GM23338 (cell line): ENCODE results near the gene ZNF474. TPM values are rescaled to one million over a fixed set of nuclear protein-coding genes. Genes with fewer than 3 reads are reported as not detected.

ENCODE experiments used
- ATAC-seq: fragments of 200-7000 bp; cut with Tn5 transposase; 3 replicates; pipeline ENCODE4 v1.9.1; 2020
- DNase-seq: peaks from one replicate; pipeline ENCODE4 v3.0.0-alpha.2; 2015; ENCODE audit warnings: low spot score
- H2AFZ ChIP-seq: fragments of 200-600 bp; sonication (generic); 2 replicates; pipeline ENCODE4 v1.8.0; 2016; ENCODE audit warnings: antibody characterized with exemption, mild to moderate bottlenecking, moderate library complexity
- H3F3A ChIP-seq: fragments of 200-600 bp; sonication (generic); replicated peaks from 2 replicates; pipeline ENCODE4 v1.8.0; 2017; ENCODE audit warnings: antibody characterized with exemption, mixed run types, low read depth
- H3K27ac ChIP-seq: fragments of 200-600 bp; sonication (generic); 2 replicates; pipeline ENCODE4 v1.6.1; 2016; ENCODE audit warnings: low read depth
- H3K27me3 ChIP-seq: fragments of 200-600 bp; sonication (generic); 2 replicates; pipeline ENCODE4 v1.8.0; 2016; ENCODE audit warnings: mild to moderate bottlenecking, mixed run types, moderate library complexity; ENCODE audit not compliant: insufficient read depth
- H3K36me3 ChIP-seq: fragments of 200-600 bp; sonication (generic); 2 replicates; pipeline ENCODE4 v1.8.0; 2016; ENCODE audit warnings: mild to moderate bottlenecking; ENCODE audit not compliant: insufficient read depth
- H3K4me1 ChIP-seq: fragments of 200-600 bp; sonication (generic); 2 replicates; pipeline ENCODE4 v1.8.0; 2016; ENCODE audit warnings: mild to moderate bottlenecking, moderate library complexity; ENCODE audit not compliant: insufficient read depth
- H3K4me2 ChIP-seq: fragments of 200-600 bp; sonication (generic); 2 replicates; pipeline ENCODE4 v1.7.1; 2017; ENCODE audit warnings: mixed run types
- H3K4me3 ChIP-seq: fragments of 200-600 bp; sonication (generic); 2 replicates; pipeline ENCODE4 v1.6.1; 2016; ENCODE audit warnings: mixed run types
- H3K79me2 ChIP-seq: fragments of 200-600 bp; sonication (generic); replicated peaks from 2 replicates; pipeline ENCODE4 v1.8.0; 2017; ENCODE audit warnings: mild to moderate bottlenecking; ENCODE audit not compliant: insufficient read depth
- H3K9me2 ChIP-seq: fragments of 200-600 bp; sonication (generic); 2 replicates; pipeline ENCODE4 v1.8.0; 2017; ENCODE audit not compliant: insufficient read depth
- H4K20me1 ChIP-seq: fragments of 200-600 bp; sonication (generic); replicated peaks from 2 replicates; pipeline ENCODE4 v1.8.0; 2017; ENCODE audit warnings: mild to moderate bottlenecking; ENCODE audit not compliant: insufficient read depth
- H3K27ac Mint-ChIP-seq: 2 replicates; pipeline ENCODE4 v1.8.0; 2020; ENCODE audit warnings: inconsistent platforms, mild to moderate bottlenecking, moderate library complexity, mixed read lengths
- H3K27me3 Mint-ChIP-seq: 3 replicates; pipeline ENCODE4 v1.8.0; 2022; ENCODE audit warnings: low read depth, mild to moderate bottlenecking, moderate library complexity, mixed read lengths, inconsistent platforms; ENCODE audit not compliant: insufficient read depth, poor library complexity
- H3K36me3 Mint-ChIP-seq: 3 replicates; pipeline ENCODE4 v1.8.0; 2021; ENCODE audit warnings: low read depth, mild to moderate bottlenecking, inconsistent platforms, moderate library complexity, mixed read lengths
- H3K4me1 Mint-ChIP-seq: 3 replicates; pipeline ENCODE4 v1.8.0; 2020; ENCODE audit warnings: mild to moderate bottlenecking, inconsistent platforms, mixed read lengths
- H3K4me3 Mint-ChIP-seq: 3 replicates; pipeline ENCODE4 v1.8.0; 2021; ENCODE audit warnings: moderate library complexity, mild to moderate bottlenecking, inconsistent platforms, mixed read lengths
- H3K9me3 Mint-ChIP-seq: 3 replicates; pipeline ENCODE4 v1.8.0; 2020; ENCODE audit warnings: moderate library complexity, mild to moderate bottlenecking, inconsistent platforms, mixed read lengths
- CREB1 ChIP-seq: fragments of 250-450 bp; sonication (Bioruptor Pico); IDR thresholded peaks from 2 replicates; pipeline ENCODE4 v1.5.0; 2020; ENCODE audit warnings: low read depth, mild to moderate bottlenecking, moderate library complexity
- CTCF ChIP-seq, 2 experiments: fragments of 200-600 bp in 1 of 2; sonication (generic) in 1 of 2; conservative IDR thresholded peaks; 2 replicates each; pipeline versions ENCODE4 v1.5.1 to v1.6.1; 2016 to 2017; ENCODE audit warnings: antibody characterized with exemption in 2 of 2, low read depth in 2 of 2, mild to moderate bottlenecking in 2 of 2, moderate library complexity in 1 of 2
- EZH2 ChIP-seq: fragments of 200-600 bp; sonication (generic); IDR thresholded peaks from one replicate; pipeline ENCODE4 v1.8.0; 2017; ENCODE audit warnings: antibody characterized with exemption, mild to moderate bottlenecking, low read depth; ENCODE audit not compliant: unreplicated experiment
- JUNB ChIP-seq: IDR thresholded peaks from one replicate; pipeline ENCODE4 v1.6.1; 2016; ENCODE audit warnings: antibody characterized with exemption; ENCODE audit not compliant: unreplicated experiment
- NANOG ChIP-seq: IDR thresholded peaks from 2 replicates; pipeline ENCODE4 v1.6.1; 2016; ENCODE audit warnings: antibody characterized with exemption, borderline replicate concordance
- POLR2AphosphoS5 ChIP-seq: IDR thresholded peaks from 2 replicates; pipeline ENCODE4 v1.6.1; 2016; ENCODE audit warnings: antibody characterized with exemption, low read depth
- STAT1 ChIP-seq: IDR thresholded peaks from one replicate; pipeline ENCODE4 v1.6.1; 2016; ENCODE audit warnings: antibody characterized with exemption; ENCODE audit not compliant: unreplicated experiment
- ZNF114 ChIP-seq: fragments of 250-450 bp; sonication (Bioruptor Pico); IDR thresholded peaks from 2 replicates; pipeline ENCODE4 v1.5.0; 2020; ENCODE audit warnings: mild to moderate bottlenecking, moderate library complexity
- ZNF331 ChIP-seq: fragments of 250-450 bp; sonication (Bioruptor Pico); IDR thresholded peaks from 2 replicates; pipeline ENCODE4 v1.5.0; 2020; ENCODE audit warnings: low read depth, mild to moderate bottlenecking, moderate library complexity
- polyA plus RNA-seq: library from polyadenylated mRNA; unstranded; fragments of >200 nt; fragmentation: Nextera tagmentation; extraction: Ambion mirVana; gene quantifications from 2 replicates; pipeline ENCODE4 v1.2.1, GENCODE V29; 2016
- total RNA-seq: library from RNA; depleted of rRNA; stranded (reverse); fragments of >200 nt; shearing (Covaris generic); gene quantifications from 2 replicates; pipeline ENCODE4 v1.2.3, GENCODE V29; 2014
- TF ChIP-seq, protein P1 (sequence below): IDR thresholded peaks from one replicate; pipeline ENCODE4 v1.6.1; 2018; ENCODE audit warnings: antibody characterized with exemption; ENCODE audit not compliant: unreplicated experiment
- TF ChIP-seq, protein P2 (sequence below): fragments of 250-450 bp; sonication (Bioruptor Pico); IDR thresholded peaks from 2 replicates; pipeline ENCODE4 v1.5.0; 2020; ENCODE audit warnings: mild to moderate bottlenecking, moderate library complexity

Gene ZNF474
- total and polyA plus RNA-seq, 2 experiments from 2014 or later, result 0.59 TPM; not detected in 1

- no peak overlapping the region for H3K4me2 ChIP-seq
- ATAC-seq, result no peak
- no peak overlapping the region for H3K27ac ChIP-seq
- Mint-ChIP-seq H3K4me3 (no peak overlapping the region), H3K27me3 (peaks cover 4% of the 10 kb centered on the region), H3K9me3 (no peaks in the 10 kb centered on the region; the same call in 2 of the 3 replicates), H3K27ac (no peak overlapping the region), H3K36me3 (no peaks in the 10 kb centered on the region), H3K4me1 (peaks cover 2% of the 10 kb centered on the region; the same call in 1 of the 3 replicates)
- TF ChIP-seq ZNF331 (no peak), POLR2AphosphoS5 (no peak), EZH2 (no peak), CTCF (conservative IDR thresholded peaks at IDR 0.05; ENCODE audit: low read depth in 2 of 2) (no peak), NANOG (no peak), CREB1 (CRISPR knock-in tag) (no peak), STAT1 (no peak), ZNF114 (CRISPR knock-in tag) (no peak), JUNB (no peak)
- TF ChIP-seq, protein P1, sequence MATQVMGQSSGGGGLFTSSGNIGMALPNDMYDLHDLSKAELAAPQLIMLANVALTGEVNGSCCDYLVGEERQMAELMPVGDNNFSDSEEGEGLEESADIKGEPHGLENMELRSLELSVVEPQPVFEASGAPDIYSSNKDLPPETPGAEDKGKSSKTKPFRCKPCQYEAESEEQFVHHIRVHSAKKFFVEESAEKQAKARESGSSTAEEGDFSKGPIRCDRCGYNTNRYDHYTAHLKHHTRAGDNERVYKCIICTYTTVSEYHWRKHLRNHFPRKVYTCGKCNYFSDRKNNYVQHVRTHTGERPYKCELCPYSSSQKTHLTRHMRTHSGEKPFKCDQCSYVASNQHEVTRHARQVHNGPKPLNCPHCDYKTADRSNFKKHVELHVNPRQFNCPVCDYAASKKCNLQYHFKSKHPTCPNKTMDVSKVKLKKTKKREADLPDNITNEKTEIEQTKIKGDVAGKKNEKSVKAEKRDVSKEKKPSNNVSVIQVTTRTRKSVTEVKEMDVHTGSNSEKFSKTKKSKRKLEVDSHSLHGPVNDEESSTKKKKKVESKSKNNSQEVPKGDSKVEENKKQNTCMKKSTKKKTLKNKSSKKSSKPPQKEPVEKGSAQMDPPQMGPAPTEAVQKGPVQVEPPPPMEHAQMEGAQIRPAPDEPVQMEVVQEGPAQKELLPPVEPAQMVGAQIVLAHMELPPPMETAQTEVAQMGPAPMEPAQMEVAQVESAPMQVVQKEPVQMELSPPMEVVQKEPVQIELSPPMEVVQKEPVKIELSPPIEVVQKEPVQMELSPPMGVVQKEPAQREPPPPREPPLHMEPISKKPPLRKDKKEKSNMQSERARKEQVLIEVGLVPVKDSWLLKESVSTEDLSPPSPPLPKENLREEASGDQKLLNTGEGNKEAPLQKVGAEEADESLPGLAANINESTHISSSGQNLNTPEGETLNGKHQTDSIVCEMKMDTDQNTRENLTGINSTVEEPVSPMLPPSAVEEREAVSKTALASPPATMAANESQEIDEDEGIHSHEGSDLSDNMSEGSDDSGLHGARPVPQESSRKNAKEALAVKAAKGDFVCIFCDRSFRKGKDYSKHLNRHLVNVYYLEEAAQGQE, result no peak
- TF ChIP-seq, protein P2, sequence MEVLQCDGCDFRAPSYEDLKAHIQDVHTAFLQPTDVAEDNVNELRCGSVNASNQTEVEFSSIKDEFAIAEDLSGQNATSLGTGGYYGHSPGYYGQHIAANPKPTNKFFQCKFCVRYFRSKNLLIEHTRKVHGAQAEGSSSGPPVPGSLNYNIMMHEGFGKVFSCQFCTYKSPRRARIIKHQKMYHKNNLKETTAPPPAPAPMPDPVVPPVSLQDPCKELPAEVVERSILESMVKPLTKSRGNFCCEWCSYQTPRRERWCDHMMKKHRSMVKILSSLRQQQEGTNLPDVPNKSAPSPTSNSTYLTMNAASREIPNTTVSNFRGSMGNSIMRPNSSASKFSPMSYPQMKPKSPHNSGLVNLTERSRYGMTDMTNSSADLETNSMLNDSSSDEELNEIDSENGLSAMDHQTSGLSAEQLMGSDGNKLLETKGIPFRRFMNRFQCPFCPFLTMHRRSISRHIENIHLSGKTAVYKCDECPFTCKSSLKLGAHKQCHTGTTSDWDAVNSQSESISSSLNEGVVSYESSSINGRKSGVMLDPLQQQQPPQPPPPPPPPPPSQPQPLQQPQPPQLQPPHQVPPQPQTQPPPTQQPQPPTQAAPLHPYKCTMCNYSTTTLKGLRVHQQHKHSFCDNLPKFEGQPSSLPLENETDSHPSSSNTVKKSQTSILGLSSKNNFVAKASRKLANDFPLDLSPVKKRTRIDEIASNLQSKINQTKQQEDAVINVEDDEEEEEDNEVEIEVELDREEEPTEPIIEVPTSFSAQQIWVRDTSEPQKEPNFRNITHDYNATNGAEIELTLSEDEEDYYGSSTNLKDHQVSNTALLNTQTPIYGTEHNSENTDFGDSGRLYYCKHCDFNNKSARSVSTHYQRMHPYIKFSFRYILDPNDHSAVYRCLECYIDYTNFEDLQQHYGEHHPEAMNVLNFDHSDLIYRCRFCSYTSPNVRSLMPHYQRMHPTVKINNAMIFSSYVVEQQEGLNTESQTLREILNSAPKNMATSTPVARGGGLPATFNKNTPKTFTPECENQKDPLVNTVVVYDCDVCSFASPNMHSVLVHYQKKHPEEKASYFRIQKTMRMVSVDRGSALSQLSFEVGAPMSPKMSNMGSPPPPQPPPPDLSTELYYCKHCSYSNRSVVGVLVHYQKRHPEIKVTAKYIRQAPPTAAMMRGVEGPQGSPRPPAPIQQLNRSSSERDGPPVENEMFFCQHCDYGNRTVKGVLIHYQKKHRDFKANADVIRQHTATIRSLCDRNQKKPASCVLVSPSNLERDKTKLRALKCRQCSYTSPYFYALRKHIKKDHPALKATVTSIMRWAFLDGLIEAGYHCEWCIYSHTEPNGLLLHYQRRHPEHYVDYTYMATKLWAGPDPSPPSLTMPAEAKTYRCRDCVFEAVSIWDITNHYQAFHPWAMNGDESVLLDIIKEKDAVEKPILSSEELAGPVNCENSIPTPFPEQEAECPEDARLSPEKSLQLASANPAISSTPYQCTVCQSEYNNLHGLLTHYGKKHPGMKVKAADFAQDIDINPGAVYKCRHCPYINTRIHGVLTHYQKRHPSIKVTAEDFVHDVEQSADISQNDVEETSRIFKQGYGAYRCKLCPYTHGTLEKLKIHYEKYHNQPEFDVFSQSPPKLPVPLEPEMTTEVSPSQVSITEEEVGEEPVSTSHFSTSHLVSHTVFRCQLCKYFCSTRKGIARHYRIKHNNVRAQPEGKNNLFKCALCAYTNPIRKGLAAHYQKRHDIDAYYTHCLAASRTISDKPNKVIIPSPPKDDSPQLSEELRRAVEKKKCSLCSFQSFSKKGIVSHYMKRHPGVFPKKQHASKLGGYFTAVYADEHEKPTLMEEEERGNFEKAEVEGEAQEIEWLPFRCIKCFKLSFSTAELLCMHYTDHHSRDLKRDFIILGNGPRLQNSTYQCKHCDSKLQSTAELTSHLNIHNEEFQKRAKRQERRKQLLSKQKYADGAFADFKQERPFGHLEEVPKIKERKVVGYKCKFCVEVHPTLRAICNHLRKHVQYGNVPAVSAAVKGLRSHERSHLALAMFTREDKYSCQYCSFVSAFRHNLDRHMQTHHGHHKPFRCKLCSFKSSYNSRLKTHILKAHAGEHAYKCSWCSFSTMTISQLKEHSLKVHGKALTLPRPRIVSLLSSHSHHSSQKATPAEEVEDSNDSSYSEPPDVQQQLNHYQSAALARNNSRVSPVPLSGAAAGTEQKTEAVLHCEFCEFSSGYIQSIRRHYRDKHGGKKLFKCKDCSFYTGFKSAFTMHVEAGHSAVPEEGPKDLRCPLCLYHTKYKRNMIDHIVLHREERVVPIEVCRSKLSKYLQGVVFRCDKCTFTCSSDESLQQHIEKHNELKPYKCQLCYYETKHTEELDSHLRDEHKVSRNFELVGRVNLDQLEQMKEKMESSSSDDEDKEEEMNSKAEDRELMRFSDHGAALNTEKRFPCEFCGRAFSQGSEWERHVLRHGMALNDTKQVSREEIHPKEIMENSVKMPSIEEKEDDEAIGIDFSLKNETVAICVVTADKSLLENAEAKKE (CRISPR knock-in tag), result no peak
- H3K4me1 ChIP-seq, result no peaks in the 10 kb centered on the region
- no peaks in the 10 kb centered on the region for H3K9me2 ChIP-seq
- H4K20me1 ChIP-seq, result no peaks in the 10 kb centered on the region
- no peaks in the 10 kb centered on the region for H3K36me3 ChIP-seq
- no peaks in the 10 kb centered on the region for H3K27me3 ChIP-seq
- H2AFZ ChIP-seq, result peak overlapping the region; percentile 38; the same call in 1 of the 2 replicates
- no peaks in the 10 kb centered on the region for H3K79me2 ChIP-seq
- H3K4me3 ChIP-seq, result no peak overlapping the region
- DNase-seq, result no peak
- H3F3A ChIP-seq, result no peaks in the 10 kb centered on the region
Measured at GRCh38 chr5:122190156-122190555, 60.8 kb downstream of the ZNF474 start.
